GM18951 (cell line): ENCODE data around the gene ONECUT2.

ENCODE experiments used
- POLR2A ChIP-seq: IDR thresholded peaks from 4 replicates; pipeline ENCODE4 v1.6.1; 2011; ENCODE audit warnings: mild to moderate bottlenecking; ENCODE audit not compliant: insufficient read length, insufficient read depth; ENCODE audit errors: extremely low read depth
- in situ Hi-C: fragments of 300-500 bp; cut with MboI; formaldehyde crosslinking; loops from one replicate; pipeline ENCODE4 v1.12.0; 2022; ENCODE audit warnings: low sequenced_read_pairs, mixed read lengths, inconsistent platforms; ENCODE audit not compliant: unreplicated experiment

Gene ONECUT2

DNA sequence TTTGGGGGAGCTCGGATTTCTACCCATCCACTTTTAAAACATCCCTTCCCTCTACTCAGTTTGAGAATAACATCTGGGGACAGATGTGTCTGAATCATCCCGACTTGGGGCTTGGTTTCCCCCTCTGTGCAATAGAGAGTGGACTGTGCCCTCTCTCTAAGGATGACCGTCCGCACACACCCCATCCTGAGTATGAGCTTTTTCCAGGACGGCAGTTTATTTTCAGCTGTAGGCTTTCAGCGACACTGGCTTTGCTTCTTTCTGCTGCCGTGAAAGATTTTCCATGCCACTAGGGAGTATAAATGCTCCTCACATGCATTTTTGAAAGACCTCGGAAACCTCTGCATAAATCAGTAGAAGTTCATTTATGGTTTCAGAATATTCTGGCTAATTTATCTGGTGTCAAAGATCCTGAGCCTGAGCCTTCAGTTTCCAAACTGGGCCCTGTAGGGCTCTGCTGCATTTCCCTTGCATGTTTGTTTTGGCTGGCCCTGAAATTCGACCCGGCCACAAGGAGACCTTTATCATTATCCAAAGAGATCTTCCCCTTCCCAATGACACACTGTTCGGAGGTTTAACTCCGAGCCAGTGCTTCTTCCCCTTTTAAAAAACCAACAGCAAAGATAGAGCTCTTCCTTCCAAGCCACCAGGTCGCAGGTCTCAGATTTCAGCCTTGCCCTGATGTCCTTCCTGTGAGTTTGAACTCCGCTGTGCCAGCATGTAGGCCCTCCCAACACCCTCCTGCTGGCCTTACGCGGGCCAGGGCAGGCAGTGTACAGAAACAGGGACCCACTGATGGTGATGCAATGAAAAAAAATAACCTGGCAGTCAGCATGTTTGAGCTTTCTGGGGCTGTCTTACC is 98.1 kb downstream of the ONECUT2 start:
- in situ Hi-C loops, result no loop called here

DNA sequence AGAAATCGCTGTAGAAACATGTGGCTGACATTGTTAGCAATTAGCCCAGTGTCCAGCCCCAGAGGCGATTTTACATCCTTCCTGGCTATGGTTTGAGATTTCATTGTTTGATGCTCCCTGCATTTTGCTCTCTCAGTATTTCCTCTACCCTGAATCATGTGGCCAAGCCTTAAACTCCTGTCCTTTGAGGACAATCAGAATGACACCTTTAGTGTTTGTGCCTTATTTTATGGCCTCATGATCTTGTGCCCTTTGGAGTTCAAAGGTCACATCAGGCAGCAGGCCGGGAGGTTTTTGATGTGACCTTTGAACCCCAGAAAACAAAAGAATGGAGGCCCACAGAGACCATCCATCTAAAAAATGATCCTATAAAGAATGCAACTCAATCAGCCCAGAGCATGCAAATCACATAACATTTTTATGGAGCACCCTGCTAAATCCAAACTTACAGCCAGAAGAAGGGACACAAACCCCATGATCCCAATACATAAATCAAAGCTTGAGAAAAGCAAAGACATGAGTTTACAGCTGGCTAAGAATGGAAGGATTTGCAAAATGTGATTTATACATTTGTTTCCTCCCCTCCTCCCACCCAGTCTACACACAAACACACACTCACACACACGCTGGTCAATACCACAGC is 98.8 kb downstream of the ONECUT2 start:
- no peak for TF ChIP-seq POLR2A
- in situ Hi-C loops, result no loop called here

More for the DNA sequence above, 98.1 kb downstream of the ONECUT2 start:
- no peak for TF ChIP-seq POLR2A

DNA sequence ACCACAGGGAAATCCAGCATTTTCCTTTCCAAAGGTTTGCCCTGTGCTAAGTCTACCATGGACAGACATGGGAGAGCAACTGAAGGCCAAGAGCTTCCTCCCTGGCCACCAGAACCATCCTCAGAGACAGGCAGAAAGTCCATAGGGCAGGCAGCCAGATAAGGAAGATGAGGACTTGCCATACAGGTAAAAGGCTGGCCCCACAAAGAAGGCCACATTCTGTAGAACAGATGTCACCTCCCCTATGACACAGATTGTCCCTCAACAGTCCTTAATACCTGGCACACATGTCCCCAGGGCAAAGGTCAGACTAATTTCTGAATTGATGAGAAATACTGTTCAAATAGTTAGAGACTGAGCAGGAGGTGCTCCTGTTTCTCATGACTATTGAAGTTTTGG is 99.3 kb downstream of the ONECUT2 start:
- TF ChIP-seq POLR2A, result no peak
- in situ Hi-C loops, result no loop called here

DNA sequence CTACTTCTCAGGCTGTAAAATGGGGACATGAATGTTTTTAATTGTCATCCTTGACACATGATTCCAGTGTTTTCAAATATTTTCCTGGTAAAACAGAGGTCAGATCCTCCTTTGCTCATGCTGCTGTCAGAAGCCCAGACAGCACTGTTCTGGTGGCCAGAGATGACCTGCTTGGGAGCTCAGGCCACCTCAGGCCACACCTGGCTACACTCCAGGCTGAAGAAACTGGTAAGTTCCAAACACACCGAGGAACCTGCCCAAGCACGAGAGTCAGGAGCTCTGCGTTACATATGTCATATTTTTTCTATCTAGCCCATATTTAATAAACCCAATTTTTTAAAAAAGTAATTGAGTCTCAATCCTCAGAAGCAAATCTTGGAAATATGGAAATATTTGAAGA is 103.4 kb downstream of the ONECUT2 start:
- TF ChIP-seq POLR2A, result no peak
- in situ Hi-C loops, result no loop called here

DNA sequence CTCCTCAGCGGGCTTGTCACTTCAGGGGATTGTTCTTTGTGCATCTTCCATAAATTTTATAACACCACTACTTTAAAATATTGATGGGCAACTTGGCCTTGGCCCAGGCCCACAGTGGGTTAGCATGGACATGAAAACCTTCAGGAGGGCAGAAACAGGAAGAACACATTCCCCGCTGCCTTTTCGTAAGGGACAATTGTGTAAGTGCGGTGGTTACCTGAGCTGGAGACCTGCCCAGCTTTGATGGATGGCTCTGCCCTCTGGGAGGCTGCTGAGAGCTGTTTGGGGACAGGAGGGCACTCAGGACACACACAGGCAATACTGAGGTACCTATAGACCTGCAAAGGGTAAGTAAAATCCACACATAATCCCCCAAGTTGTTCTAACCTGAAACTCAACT is 104.5 kb downstream of the ONECUT2 start:
- in situ Hi-C loops, result no loop called here
- no peak for TF ChIP-seq POLR2A
